RWPE2 (cell line): ENCODE measurements around the gene CCDC170.

Experiments
- ATAC-seq: fragments of 200-7000 bp; cut with Tn5 transposase; 3 replicates; pipeline ENCODE4 v1.9.1; 2021; ENCODE audit warnings: low read depth
- DNase-seq: peaks from one replicate; pipeline ENCODE4 v3.0.0-alpha.2; 2020; ENCODE audit warnings: low spot score
- H3K27ac ChIP-seq: fragments of 450-650 bp; 2 replicates; pipeline ENCODE4 v1.5.1; 2017; ENCODE audit warnings: mild to moderate bottlenecking; ENCODE audit not compliant: poor library complexity, severe bottlenecking
- H3K27me3 ChIP-seq: fragments of 250-450 bp; sonication (Bioruptor Pico); 2 replicates; pipeline ENCODE4 v1.5.1; 2021; ENCODE audit warnings: mild to moderate bottlenecking, moderate library complexity; ENCODE audit not compliant: insufficient read depth, poor library complexity, severe bottlenecking
- H3K36me3 ChIP-seq: fragments of 250-450 bp; sonication (Bioruptor Pico); 2 replicates; pipeline ENCODE4 v1.5.1; 2020; ENCODE audit warnings: low read depth, mild to moderate bottlenecking, moderate library complexity
- H3K4me1 ChIP-seq: fragments of 250-450 bp; sonication (Bioruptor Pico); 2 replicates; pipeline ENCODE4 v1.5.1; 2021; ENCODE audit warnings: mild to moderate bottlenecking, moderate library complexity; ENCODE audit not compliant: insufficient read depth, poor library complexity, severe bottlenecking
- H3K4me3 ChIP-seq: fragments of 250-450 bp; sonication (Bioruptor Pico); 2 replicates; pipeline ENCODE4 v1.5.1; 2021; ENCODE audit warnings: mild to moderate bottlenecking, moderate library complexity; ENCODE audit not compliant: severe bottlenecking
- H3K9me3 ChIP-seq: fragments of 250-450 bp; sonication (Bioruptor Pico); 2 replicates; pipeline ENCODE4 v1.5.1; 2021; ENCODE audit warnings: mild to moderate bottlenecking, moderate library complexity; ENCODE audit not compliant: severe bottlenecking
- CTCF ChIP-seq: fragments of 450-650 bp; IDR thresholded peaks from one replicate; pipeline ENCODE4 v1.5.1; 2017; ENCODE audit warnings: mild to moderate bottlenecking, moderate library complexity; ENCODE audit not compliant: poor library complexity, severe bottlenecking

The CCDC170 gene

GRCh38 chr6:151639750-151640149 is 145.9 kb downstream of the CCDC170 start:
- H3K36me3 ChIP-seq, result no peaks in the 10 kb centered on the region
- H3K9me3 ChIP-seq, result no peaks in the 10 kb centered on the region
- no peaks in the 10 kb centered on the region for H3K27me3 ChIP-seq
- H3K4me3 ChIP-seq, result no peak overlapping the region
- DNase-seq, result no peak
- H3K27ac ChIP-seq, result no peak overlapping the region
- H3K4me1 ChIP-seq, result no peaks in the 10 kb centered on the region
- no peak for ATAC-seq
- TF ChIP-seq CTCF, result no peak

GRCh38 chr6:151641028-151641427 is 147.2 kb downstream of the CCDC170 start:
- Histone ChIP-seq H3K27me3 (no peaks in the 10 kb centered on the region), H3K36me3 (no peaks in the 10 kb centered on the region)

GRCh38 chr6:151647976-151648639 is 154.3 kb downstream of the CCDC170 start:
- H3K9me3 ChIP-seq, result no peaks in the 10 kb centered on the region
- H3K4me1 ChIP-seq, result peaks cover 7% of the 10 kb centered on the region
- H3K27me3 ChIP-seq, result no peaks in the 10 kb centered on the region
- ATAC-seq, result no peak
- DNase-seq, result no peak
- TF ChIP-seq CTCF, result peak; percentile 29
- H3K36me3 ChIP-seq, result no peaks in the 10 kb centered on the region
- no peak overlapping the region for H3K27ac ChIP-seq
- no peak overlapping the region for H3K4me3 ChIP-seq

More at GRCh38 chr6:151641028-151641427, 147.2 kb downstream of the CCDC170 start:
- H3K4me1 ChIP-seq, result no peaks in the 10 kb centered on the region
- no peaks in the 10 kb centered on the region for H3K9me3 ChIP-seq
- no peak for DNase-seq
- H3K4me3 ChIP-seq, result no peak overlapping the region
- no peak for TF ChIP-seq CTCF
- H3K27ac ChIP-seq, result no peak overlapping the region
- ATAC-seq, result no peak

GRCh38 chr6:151649835-151650234 is 156.0 kb downstream of the CCDC170 start:
- peaks cover 7% of the 10 kb centered on the region for H3K4me1 ChIP-seq
- no peak overlapping the region for H3K4me3 ChIP-seq
- no peak for DNase-seq
- no peaks in the 10 kb centered on the region for H3K27me3 ChIP-seq
- no peaks in the 10 kb centered on the region for H3K9me3 ChIP-seq
- ATAC-seq, result no peak
- H3K36me3 ChIP-seq, result no peaks in the 10 kb centered on the region
- no peak overlapping the region for H3K27ac ChIP-seq
- TF ChIP-seq CTCF, result no peak

GRCh38 chr6:151651639-151652038 is 157.8 kb downstream of the CCDC170 start:
- Histone ChIP-seq H3K27ac (no peak overlapping the region), H3K36me3 (no peaks in the 10 kb centered on the region), H3K27me3 (no peaks in the 10 kb centered on the region), H3K4me1 (peaks cover 7% of the 10 kb centered on the region), H3K9me3 (no peaks in the 10 kb centered on the region), H3K4me3 (no peak overlapping the region)
- ATAC-seq, result no peak
- DNase-seq, result no peak
- TF ChIP-seq CTCF, result no peak
